SIG-M5 treated with dmso at 0.1 percent for 504 hours (cell line): ENCODE measurements around the gene RRAS.

Experiments
- DNase-seq: peaks from one replicate; lab custom pipeline; 2025; ENCODE audit not compliant: unreplicated experiment; lab: John Stamatoyannopoulos, UW

The RRAS gene

GRCh38 chr19:49596407-49596806, 43.5 kb downstream of the RRAS start:
- DNase-seq, result no peak

- no peak for DNase-seq
These were observed 44.0 kb downstream of the RRAS start for GRCh38 chr19:49595819-49596404.

- DNase-seq, result no peak
These were observed 44.7 kb downstream of the RRAS start for GRCh38 chr19:49594993-49595818.

GRCh38 chr19:49594157-49594992, 45.6 kb downstream of the RRAS start:
- DNase-seq, result no peak

GRCh38 chr19:49593233-49594113, 46.5 kb downstream of the RRAS start:
- peak; percentile 90 for DNase-seq

GRCh38 chr19:49592486-49593232, 47.3 kb downstream of the RRAS start:
- DNase-seq, result peak; percentile 50

- peak; percentile 46 for DNase-seq
These were observed 48.0 kb downstream of the RRAS start for GRCh38 chr19:49591731-49592485.

GRCh38 chr19:49590971-49591730, 48.8 kb downstream of the RRAS start, which contains the start of gene PRR12:
Gene PRR12 (plus strand): TSS chr19:49591182. CDS start chr19:49591655, 473 bp downstream.
- DNase-seq, result peak; percentile 78

- peak; percentile 99 for DNase-seq
These were observed 49.6 kb downstream of the RRAS start for GRCh38 chr19:49590071-49590970.

GRCh38 chr19:49589502-49589905, 50.4 kb downstream of the RRAS start:
- no peak for DNase-seq

- DNase-seq, result no peak
These were observed 51.4 kb downstream of the RRAS start for GRCh38 chr19:49588365-49589122.

GRCh38 chr19:49587227-49587626, 52.7 kb downstream of the RRAS start:
- no peak for DNase-seq
